ENCODE measurements around the gene LALBA. TPM values are rescaled to one million over a fixed set of nuclear protein-coding genes. Genes with fewer than 3 reads are reported as not detected.

LALBA gene
- total RNA-seq = not detected
- long read RNA-seq = 0 reads

GRCh38 chr12:48569946-48570345 lies at the start of gene LALBA:
Gene LALBA, minus strand, starts transcription at chr12:48570046. Its CDS starts 26 bp downstream, at chr12:48570020.
- no peaks in the 10 kb centered on the region for H3K4me1 ChIP-seq
- H3K4me3 ChIP-seq = no peak within 1 kb of the TSS
- intact Hi-C loops (cut with micrococcal nuclease) = no loop called here
- peaks cover 40% of the 10 kb centered on the region for H3K27me3 ChIP-seq (ENCODE audit: low read depth)
- DNase-seq = no peak
- no peak within 1 kb of the TSS for H3K27ac ChIP-seq (replicated peaks)
- no peaks in the 10 kb centered on the region for H3K36me3 ChIP-seq
- TF ChIP-seq CTCF (IDR thresholded peaks at IDR 0.05; ENCODE audit: borderline replicate concordance) = no peak
- no peaks in the 10 kb centered on the region for H3K9me3 ChIP-seq (replicated peaks)

- Histone ChIP-seq H3K4me1 (no peaks in the 10 kb centered on the region), H3K27ac (replicated peaks) (no peak overlapping the region), H3K36me3 (no peaks in the 10 kb centered on the region), H3K4me3 (no peak overlapping the region), H3K27me3 (ENCODE audit: low read depth) (peaks cover 55% of the 10 kb centered on the region), H3K9me3 (replicated peaks) (peaks cover 16% of the 10 kb centered on the region)
- peak; percentile 99 for TF ChIP-seq CTCF (IDR thresholded peaks at IDR 0.05; ENCODE audit: borderline replicate concordance)
- intact Hi-C loops (cut with micrococcal nuclease) = no loop called here
- peak; percentile 44 for DNase-seq
These were observed 48.7 kb upstream of the LALBA start for GRCh38 chr12:48618541-48618940.

GRCh38 chr12:48615681-48616080 lies 45.8 kb upstream of the LALBA start:
- H3K4me1 ChIP-seq = no peaks in the 10 kb centered on the region

GRCh38 chr12:48613321-48613720 lies 43.5 kb upstream of the LALBA start:
- TF ChIP-seq CTCF (IDR thresholded peaks at IDR 0.05; ENCODE audit: borderline replicate concordance) = no peak
- DNase-seq = no peak
- no peaks in the 10 kb centered on the region for H3K36me3 ChIP-seq
- peaks cover 29% of the 10 kb centered on the region for H3K27me3 ChIP-seq (ENCODE audit: low read depth)
- intact Hi-C loops (cut with micrococcal nuclease) = no loop called here
- peaks cover 59% of the 10 kb centered on the region for H3K9me3 ChIP-seq (replicated peaks)
- H3K27ac ChIP-seq (replicated peaks) = no peak overlapping the region
- no peak overlapping the region for H3K4me3 ChIP-seq
- H3K4me1 ChIP-seq = no peaks in the 10 kb centered on the region

More at GRCh38 chr12:48615681-48616080, 45.8 kb upstream of the LALBA start:
- no peak overlapping the region for H3K27ac ChIP-seq (replicated peaks)
- TF ChIP-seq CTCF (IDR thresholded peaks at IDR 0.05; ENCODE audit: borderline replicate concordance) = no peak
- peaks cover 51% of the 10 kb centered on the region for H3K27me3 ChIP-seq (ENCODE audit: low read depth)
- H3K9me3 ChIP-seq (replicated peaks) = peaks cover 37% of the 10 kb centered on the region
- intact Hi-C loops (cut with micrococcal nuclease) = no loop called here
- DNase-seq = no peak
- no peaks in the 10 kb centered on the region for H3K36me3 ChIP-seq
- H3K4me3 ChIP-seq = no peak overlapping the region

- TF ChIP-seq CTCF (IDR thresholded peaks at IDR 0.05; ENCODE audit: borderline replicate concordance) = no peak
- H3K9me3 ChIP-seq (replicated peaks) = peaks cover 57% of the 10 kb centered on the region
- peaks cover 3% of the 10 kb centered on the region for H3K27me3 ChIP-seq (ENCODE audit: low read depth)
- DNase-seq = no peak
- H3K4me1 ChIP-seq = no peaks in the 10 kb centered on the region
- no peaks in the 10 kb centered on the region for H3K36me3 ChIP-seq
- intact Hi-C loops (cut with micrococcal nuclease) = no loop called here
- no peak overlapping the region for H3K27ac ChIP-seq (replicated peaks)
- H3K4me3 ChIP-seq = no peak overlapping the region
These were observed 32.5 kb upstream of the LALBA start for GRCh38 chr12:48602192-48602989.
